Esophagus mucosa (tissue), 1 donor: ENCODE data around the gene MVD. TPM values are rescaled to one million over a fixed set of nuclear protein-coding genes. Genes with fewer than 3 reads are reported as not detected.
"Not testable (repeated sequence)": the region's sequence is repeated elsewhere in the genome, so short reads cannot be mapped to it uniquely, and the experiment has no call there.

ENCODE experiments used
- ATAC-seq: fragments of 200-7000 bp; cut with Tn5 transposase; one replicate; pipeline ENCODE4 v1.9.1; 2020
- total RNA-seq: library from RNA; stranded (reverse); gene quantifications from one replicate; pipeline ENCODE4 v1.2.4, GENCODE V29; 2023
- donor health status: DM: yes; HTN: yes; CAD: no.

The MVD gene
- total RNA-seq, 1 donor from 2014 or later: 154 TPM

DNA sequence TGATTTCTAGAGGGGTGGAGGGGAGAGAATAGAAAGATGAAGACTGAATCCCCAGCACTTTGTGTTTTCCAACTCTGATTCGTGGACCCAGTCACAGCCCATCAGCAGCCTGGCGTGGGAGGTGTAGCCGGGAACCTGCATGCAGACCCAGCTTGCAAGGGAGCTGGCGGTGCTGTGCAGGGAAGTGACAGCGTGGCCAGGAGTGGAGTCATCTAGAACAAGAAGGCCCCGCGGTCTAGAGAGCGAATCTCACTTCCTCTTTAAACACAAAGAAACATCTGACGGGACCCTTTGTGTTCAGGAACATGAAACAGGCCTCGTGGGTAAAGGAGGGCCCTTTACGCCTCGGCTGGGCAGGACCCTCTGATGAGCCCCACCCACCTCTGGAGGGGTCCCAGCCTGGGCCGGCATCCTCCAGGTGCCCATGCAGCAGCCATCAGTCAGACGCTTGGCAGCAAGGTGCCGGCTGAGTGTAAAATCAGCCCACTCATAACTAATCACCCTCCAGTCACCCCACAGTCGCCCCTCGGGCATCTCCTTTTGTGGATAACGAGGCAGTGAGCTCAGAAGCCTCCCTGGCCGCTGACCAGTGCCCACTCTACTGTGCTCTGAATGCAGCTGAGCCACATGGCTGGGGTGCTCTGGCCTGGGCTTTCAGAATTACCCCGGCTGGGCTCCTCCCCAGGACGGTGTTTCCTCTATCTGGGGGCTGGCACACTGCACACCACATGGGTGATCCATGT, 19.0 kb upstream of the MVD start:
- peak; percentile 19 for ATAC-seq

- ATAC-seq: peak; percentile 60
Measured at GRCh38 chr16:88681084-88681680, 18.3 kb upstream of the MVD start.

GRCh38 chr16:88680554-88681083, 17.7 kb upstream of the MVD start:
- ATAC-seq: no peak

DNA sequence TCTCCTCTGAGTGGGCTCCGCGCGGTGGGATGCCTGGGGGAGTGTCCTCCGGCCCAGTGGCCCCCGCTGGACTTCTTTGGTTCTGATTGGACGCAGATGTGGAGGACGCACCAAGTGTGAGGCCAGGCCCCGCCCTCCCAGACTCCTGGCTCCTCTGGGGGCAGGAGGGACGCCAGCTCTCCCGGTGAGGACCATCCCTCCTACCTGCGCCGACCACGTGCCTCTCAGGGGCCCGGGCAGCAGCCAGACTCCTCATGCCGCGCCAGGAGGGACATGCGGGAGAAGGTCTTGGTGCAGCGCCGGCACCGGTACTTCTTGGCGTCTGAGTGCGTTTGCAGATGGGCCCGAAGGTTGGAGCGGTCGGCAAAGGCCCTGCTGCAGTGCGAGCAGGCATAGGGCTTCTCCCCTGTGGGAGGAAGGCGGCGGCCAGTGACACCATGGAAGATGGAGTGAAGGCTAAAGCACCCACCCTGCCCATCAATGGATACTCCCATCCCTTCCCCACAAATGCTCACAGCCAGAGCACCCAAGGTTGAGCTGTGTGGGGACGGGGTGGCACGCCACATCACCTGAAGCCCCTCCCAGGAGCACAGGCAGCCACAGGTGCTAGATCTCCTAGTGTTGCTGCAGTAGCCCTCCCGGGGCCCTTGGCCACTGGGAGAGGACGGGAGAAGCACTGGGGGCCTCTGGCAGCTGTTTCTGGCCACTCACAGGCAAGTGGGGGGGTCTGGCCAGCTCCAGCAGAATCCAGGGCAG, 15.5 kb upstream of the MVD start:
- no peak for ATAC-seq

DNA sequence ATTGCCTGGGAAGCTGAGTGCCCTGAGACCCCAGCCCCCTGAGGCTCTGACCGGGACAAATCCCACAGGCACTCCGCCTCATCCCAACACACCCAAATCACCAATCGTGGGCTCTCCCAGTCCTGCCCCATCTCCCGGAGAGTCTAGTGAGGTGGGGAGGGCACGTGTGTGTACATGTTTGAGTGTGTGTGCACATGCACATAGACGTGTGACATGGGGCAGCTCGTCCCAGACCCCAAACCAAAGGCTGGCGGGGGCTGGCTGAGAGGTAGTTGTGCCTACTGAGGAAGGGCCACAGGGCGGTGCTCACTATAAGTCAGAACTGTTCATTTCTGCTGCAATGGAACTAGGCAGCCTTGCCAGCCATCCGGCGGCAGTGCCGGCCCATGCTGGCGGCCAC, 14.8 kb upstream of the MVD start:
- ATAC-seq: no peak

- no peak for ATAC-seq
Measured at GRCh38 chr16:88676502-88677242, 13.8 kb upstream of the MVD start.

- ATAC-seq: no peak
Measured at GRCh38 chr16:88673716-88674379, 11.0 kb upstream of the MVD start.

GRCh38 chr16:88672776-88673175, 9.9 kb upstream of the MVD start:
- no peak for ATAC-seq

- ATAC-seq: peak; percentile 9
Measured at GRCh38 chr16:88671806-88672205, 8.9 kb upstream of the MVD start.

GRCh38 chr16:88669980-88670379, 7.1 kb upstream of the MVD start:
- ATAC-seq: no peak

GRCh38 chr16:88669493-88669892, 6.6 kb upstream of the MVD start:
- not testable (repeated sequence) for ATAC-seq

DNA sequence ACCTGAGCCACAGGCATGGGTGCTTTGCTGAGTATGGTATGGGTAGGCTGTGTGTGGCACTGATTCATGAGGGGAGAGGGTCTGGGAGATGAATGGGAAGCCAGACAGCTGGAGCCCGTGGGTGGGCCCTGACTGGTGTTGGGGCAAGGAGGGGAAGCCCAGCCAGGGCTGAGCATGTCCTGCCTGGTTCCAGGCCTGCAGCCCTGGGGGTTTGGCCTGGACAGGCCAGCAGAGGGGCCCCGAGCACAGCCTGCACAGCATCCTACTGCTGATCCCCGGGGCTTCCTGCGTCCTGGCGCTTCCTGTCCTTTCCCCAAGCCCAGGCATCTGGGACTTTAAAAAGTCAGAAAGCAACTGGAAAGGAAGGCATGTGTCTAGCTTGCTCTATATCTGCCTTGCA, 4.6 kb upstream of the MVD start:
- no peak for ATAC-seq

GRCh38 chr16:88665570-88665969, 2.7 kb upstream of the MVD start:
- no peak for ATAC-seq

GRCh38 chr16:88665148-88665547, 2.3 kb upstream of the MVD start:
- ATAC-seq: no peak

DNA sequence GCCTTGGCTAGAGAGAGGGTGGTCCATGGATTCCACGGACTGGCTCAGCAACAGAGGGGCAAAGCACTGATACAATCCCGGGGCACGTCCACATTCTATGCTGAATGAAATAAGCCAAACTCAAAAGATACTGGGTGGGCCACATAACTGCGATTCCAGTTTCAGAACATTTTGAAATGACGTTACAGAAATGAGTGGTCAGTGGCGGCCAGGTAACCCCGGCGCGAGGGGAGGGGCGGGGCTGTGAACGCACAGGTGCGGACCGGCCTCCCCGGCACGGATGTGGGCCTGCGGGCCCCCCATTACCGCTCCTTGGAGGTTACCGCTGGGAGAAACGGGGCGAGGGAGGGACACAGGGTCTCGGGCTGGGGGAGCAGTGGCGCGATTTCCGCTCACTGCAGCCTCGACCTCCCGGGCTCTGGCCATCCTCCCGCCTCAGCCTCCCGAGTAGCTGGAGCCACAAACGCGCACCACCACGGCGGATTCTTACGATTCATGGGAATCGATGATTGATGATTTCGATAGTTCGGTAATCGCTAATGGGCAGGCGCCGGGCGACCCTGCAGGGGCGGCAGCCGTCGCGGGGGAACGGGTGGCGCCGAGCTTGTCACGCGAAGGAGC, 559 bp downstream of the MVD start:
- no peak for ATAC-seq

DNA sequence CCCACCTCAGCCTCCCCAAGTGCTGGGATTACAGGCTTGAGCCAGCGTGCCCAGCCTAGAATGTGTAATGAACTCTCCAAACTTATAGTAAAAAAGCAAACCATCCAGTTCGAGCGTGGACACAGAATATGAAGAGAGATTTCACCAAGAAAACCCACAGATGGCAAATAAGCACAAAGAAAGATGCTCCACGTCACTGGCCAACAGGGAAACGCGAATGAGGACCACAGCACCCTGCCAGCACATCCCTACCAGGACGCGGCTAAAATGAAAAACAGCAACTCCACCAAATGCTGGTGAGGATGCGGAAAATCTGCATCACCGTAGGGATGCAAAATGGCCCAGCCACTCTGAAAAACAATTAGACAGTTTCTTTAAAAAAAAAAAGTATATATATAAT, 1.4 kb downstream of the MVD start:
- no peak for ATAC-seq

GRCh38 chr16:88659160-88659559, 3.7 kb downstream of the MVD start:
- ATAC-seq: no peak

GRCh38 chr16:88658714-88659113, 4.2 kb downstream of the MVD start:
- ATAC-seq: no peak

- ATAC-seq: no peak
Measured at GRCh38 chr16:88657371-88657770, 5.5 kb downstream of the MVD start.

- ATAC-seq: no peak
Measured at GRCh38 chr16:88656291-88656980, 6.5 kb downstream of the MVD start.

DNA sequence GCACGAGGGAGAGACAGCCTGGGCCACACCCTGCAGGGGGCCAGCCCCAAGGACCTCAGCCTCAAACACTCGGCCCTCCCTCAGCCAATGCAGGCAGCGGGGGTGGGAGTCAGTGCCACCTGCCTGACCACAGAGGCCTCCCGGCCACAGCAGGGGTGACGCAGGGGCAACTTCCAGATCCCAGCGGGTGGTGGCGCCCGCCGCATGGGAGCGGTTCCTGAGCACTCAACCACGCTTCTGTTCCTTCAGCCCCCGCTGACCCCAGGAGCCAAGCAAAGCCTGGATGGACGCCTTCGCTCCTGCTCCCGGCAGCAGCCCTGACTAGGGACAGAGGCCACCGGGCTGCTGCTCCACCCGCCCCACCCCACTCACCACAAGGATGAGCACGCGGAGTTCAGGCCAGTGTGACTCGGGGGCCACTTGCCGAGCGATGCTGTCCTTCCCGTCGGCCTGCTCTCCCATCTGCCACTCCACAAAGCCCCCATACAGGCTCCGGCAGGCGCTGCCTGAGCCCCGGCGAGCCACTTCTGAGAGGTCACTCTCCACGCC, 7.1 kb downstream of the MVD start:
- ATAC-seq: no peak
